NCI-H1048 (cell line): ENCODE measurements around the gene DAB2.
"Not testable (repeated sequence)": the region's sequence is repeated elsewhere in the genome, so short reads cannot be mapped to it uniquely, and the experiment has no call there.

Experiments used
- DNase-seq: peaks from one replicate; lab custom pipeline; 2025; lab: John Stamatoyannopoulos, UW

DAB2 gene

GRCh38 chr5:39420482-39421145, 4.2 kb downstream of the DAB2 start:
- no peak for DNase-seq

GRCh38 chr5:39419796-39420195, 5.0 kb downstream of the DAB2 start:
- DNase-seq: no peak

- no peak for DNase-seq
Measured at GRCh38 chr5:39417979-39418378, 6.8 kb downstream of the DAB2 start.

- DNase-seq: no peak
Measured at GRCh38 chr5:39415201-39415600, 9.6 kb downstream of the DAB2 start.

GRCh38 chr5:39414426-39414825, 10.4 kb downstream of the DAB2 start:
- no peak for DNase-seq

GRCh38 chr5:39413771-39414170, 11.0 kb downstream of the DAB2 start:
- DNase-seq: no peak

GRCh38 chr5:39412721-39413394, 11.9 kb downstream of the DAB2 start:
- DNase-seq: no peak

GRCh38 chr5:39411985-39412384, 12.8 kb downstream of the DAB2 start:
- no peak for DNase-seq

GRCh38 chr5:39411061-39411460, 13.7 kb downstream of the DAB2 start:
- DNase-seq: no peak

GRCh38 chr5:39409033-39409432, 15.7 kb downstream of the DAB2 start:
- DNase-seq: no peak

GRCh38 chr5:39405083-39405843, 19.5 kb downstream of the DAB2 start:
- DNase-seq: no peak

GRCh38 chr5:39403761-39404160, 21.0 kb downstream of the DAB2 start:
- not testable (repeated sequence) for DNase-seq

GRCh38 chr5:39402140-39402539, 22.6 kb downstream of the DAB2 start:
- not testable (repeated sequence) for DNase-seq

GRCh38 chr5:39400713-39401578, 23.8 kb downstream of the DAB2 start:
- DNase-seq: no peak

GRCh38 chr5:39399135-39400036, 25.4 kb downstream of the DAB2 start:
- no peak for DNase-seq

- DNase-seq: no peak
Measured at GRCh38 chr5:39396843-39397242, 27.9 kb downstream of the DAB2 start.

- no peak for DNase-seq
Measured at GRCh38 chr5:39395521-39395920, 29.3 kb downstream of the DAB2 start.

- DNase-seq: no peak
Measured at GRCh38 chr5:39394946-39395345, 29.8 kb downstream of the DAB2 start.

GRCh38 chr5:39390945-39391344, 33.8 kb downstream of the DAB2 start:
- DNase-seq: no peak

GRCh38 chr5:39387293-39387692, 37.5 kb downstream of the DAB2 start:
- DNase-seq: no peak

- no peak for DNase-seq
Measured at GRCh38 chr5:39384271-39384670, 40.5 kb downstream of the DAB2 start.
